Effector CD8-positive, alpha-beta T cell (primary cell): ENCODE results near the gene KCTD2.
"Not testable (repeated sequence)": the region's sequence is repeated elsewhere in the genome, so short reads cannot be mapped to it uniquely, and the experiment has no call there.

Source experiments
- DNase-seq: peaks from one replicate; lab custom pipeline; 2025; lab: John Stamatoyannopoulos, UW

Gene KCTD2

GRCh38 chr17:75051941-75052340 lies 4.9 kb downstream of the KCTD2 start:
- DNase-seq: no peak

DNA sequence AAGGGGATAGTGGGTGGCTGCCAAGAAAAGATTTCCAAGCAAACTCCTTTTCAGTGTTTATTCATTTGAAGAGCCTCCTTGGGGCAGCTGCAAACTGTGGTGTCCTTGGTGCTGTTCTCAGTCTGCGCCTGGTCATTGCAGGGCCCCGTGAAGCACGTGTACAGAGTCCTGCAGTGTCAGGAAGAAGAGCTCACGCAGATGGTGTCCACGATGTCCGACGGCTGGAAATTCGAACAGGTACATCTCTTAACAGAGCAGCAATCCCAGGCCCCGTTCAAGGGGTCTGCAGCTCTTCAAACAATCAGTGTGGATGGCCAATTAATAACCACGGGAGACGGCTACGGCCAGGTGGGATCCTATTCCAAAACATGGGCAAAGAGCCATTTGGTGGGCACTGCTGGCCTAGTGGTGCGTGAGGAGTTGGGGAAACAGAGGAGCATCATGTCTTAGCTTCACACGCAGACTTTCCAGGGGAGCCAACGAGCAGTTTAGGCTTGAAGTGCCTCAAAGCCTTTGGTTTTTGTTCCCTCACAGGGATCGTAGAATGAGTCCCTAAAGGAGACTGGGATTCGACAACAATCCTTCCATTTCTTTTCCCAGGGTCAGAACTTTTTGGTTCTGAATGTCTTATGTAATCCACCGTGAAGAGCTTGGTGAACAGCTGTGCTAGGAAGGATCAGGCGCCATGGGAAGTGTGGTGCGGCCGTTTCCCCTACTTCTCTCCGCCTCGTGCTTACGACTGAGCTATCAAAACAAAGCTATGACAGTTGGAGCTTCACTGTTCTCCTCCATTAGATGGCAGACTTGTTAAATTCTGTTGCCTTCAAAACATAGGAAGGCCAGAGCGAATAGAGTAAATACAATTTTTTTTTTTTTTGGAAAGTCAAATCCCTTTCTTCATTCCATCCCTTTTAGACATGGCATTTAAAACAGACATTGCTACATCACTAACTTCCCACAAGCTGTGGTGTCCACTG lies 12.6 kb downstream of the KCTD2 start:
- DNase-seq: no peak

DNA sequence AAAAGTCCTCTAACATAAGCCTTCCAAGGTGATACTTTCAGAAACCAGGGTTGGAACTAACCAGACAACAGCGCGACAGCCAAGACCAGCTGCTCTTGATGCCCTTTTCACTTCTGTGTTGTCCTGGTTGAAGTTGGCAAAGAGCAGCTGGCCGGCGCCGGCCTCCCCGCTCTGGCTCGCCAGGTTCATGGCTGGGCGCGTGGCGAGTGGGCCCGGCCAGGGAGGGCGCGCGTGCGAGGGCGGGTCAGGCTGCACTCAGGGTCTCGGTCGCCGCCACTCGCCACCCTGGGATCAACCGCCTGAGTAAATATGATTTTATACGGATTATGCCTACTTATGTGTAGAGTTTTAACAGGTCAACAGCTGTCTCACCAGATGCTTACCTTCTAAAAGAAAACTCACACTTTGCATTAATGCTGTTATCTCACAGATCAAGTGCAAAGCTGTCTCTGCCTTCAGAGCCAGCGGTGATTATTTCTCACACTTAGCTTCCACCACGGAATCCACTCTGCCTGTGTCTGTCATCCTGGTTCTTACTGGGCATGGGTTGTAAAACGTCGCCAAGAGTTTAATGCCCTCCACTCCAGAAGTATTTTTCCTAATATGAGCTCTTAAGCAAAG lies 13.5 kb downstream of the KCTD2 start:
- no peak for DNase-seq

DNA sequence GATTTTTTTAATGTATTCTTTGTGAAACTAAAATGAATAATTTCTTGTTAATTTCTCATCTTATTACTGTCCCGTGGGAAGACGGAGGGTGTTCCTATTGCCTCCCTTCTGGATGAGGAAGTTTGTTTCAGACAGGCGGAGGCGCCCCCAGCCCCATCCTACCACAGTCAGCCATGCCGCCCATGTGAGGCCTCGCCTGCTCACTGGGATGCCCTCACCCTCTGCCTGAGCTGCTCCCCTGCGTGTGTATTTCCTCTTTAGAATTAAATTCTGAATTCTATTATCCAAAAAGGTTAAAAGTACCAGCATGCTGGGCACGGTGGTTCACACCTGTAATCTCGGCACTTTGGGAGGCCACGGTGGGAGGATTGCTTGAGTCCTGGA lies 14.0 kb downstream of the KCTD2 start:
- no peak for DNase-seq

DNA sequence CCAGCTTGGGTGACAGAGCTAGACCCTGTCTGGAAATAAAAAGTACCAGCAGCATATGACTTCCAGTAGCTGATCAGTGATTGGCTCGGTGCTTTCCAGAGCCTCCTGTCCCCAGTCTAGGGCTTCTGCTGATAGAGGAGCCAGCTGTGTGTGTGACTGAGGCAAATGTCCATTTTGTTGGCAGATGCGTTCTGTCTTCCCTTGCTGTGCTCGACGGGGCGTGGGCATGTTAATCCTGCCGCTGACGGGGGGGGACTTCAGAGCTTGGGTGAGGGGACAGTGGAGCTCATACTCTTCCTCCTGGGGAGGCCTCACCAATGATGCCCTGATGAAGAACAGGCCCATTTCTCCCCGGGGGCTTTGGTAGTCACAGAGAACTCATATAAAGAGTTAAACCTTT lies 14.6 kb downstream of the KCTD2 start:
- no peak for DNase-seq

DNA sequence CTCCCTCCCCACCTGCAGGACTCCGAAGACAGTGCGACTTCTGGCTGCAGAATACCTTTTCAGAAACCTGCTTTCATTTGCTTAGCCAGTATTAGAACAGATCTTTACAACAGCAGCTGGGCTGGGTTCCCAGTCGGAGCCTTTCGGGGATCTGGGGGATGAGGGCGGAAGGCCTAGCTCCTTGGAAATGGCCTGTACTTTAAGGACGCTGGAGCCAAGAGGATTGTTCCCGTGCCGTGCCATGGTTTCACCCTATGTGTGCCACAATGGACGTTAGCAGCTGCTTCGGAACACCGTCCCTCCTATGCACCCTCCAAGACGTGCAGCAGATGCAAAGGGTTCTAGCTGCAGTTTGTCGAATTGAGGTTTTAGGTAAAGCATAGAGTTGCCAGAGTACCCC lies 16.2 kb downstream of the KCTD2 start:
- DNase-seq: no peak

- no peak for DNase-seq
Measured at GRCh38 chr17:75063626-75064025, 16.6 kb downstream of the KCTD2 start.

DNA sequence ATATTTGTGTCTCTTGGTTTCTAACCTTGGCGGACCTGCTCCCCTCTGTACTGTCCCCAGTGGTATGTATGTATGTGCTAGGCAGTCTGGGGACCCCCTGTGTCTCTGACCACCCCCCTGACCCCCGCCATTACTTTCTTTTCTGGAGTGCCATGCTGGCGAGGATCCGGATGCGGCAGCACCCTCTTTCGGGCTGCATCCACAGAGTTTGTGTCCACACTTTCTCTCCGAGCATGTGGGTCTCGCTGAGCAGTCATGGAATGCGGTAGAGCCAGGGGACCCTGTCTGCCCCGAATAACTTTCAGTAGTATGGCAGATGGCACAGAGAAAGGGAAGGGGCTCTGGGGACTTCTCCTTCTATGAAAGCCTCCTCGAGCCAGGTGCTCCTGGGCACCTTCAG lies 17.0 kb downstream of the KCTD2 start:
- DNase-seq: no peak

GRCh38 chr17:75064460-75064859 lies 17.4 kb downstream of the KCTD2 start:
- no peak for DNase-seq

- no peak for DNase-seq
Measured at GRCh38 chr17:75064867-75065561, 18.0 kb downstream of the KCTD2 start.

- no peak for DNase-seq
Measured at GRCh38 chr17:75065562-75066151, 18.6 kb downstream of the KCTD2 start.

- DNase-seq: no peak
Measured at GRCh38 chr17:75067856-75068255, 20.8 kb downstream of the KCTD2 start.

GRCh38 chr17:75068750-75069149 lies 21.7 kb downstream of the KCTD2 start:
- no peak for DNase-seq

- no peak for DNase-seq
Measured at GRCh38 chr17:75069783-75070182, 22.8 kb downstream of the KCTD2 start.

DNA sequence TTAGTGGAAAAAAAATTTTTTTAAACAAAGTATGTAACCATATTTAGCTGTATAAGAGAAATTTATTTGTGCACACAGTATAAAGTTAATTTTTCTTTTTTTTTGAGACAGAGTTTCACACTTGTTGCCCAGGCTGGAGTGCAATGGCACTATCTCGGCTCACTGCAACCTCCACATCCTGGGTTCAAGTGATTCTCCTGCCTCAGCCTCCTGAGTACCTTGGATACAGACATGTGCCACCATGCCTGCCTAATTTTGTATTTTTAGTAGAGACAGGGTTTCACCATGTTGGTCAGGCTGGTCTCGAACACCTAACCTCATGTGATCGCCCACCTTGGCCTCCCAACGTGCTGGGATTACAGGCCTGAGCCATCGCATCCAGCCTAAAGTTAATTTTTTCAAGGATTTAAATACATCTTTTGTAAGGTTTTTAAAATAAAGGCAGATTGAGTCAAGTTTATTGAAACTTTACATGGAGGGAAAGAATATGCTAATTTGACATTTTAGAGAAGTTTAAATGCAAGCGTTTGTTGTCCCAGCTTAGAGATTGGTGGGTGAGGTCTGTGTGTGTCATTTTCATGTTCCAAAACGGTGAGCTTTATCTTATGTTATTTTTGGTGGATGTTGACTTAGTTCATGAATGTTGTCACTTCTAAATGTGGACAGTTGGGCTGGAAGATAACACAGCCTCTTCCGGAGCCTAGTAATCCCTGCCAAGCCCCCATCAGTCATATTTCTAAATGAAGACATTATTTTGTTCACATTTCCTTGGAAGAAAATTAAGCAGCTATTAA lies 24.6 kb downstream of the KCTD2 start:
- DNase-seq: not testable (repeated sequence)

- DNase-seq: not testable (repeated sequence)
Measured at GRCh38 chr17:75072909-75073308, 25.9 kb downstream of the KCTD2 start.

DNA sequence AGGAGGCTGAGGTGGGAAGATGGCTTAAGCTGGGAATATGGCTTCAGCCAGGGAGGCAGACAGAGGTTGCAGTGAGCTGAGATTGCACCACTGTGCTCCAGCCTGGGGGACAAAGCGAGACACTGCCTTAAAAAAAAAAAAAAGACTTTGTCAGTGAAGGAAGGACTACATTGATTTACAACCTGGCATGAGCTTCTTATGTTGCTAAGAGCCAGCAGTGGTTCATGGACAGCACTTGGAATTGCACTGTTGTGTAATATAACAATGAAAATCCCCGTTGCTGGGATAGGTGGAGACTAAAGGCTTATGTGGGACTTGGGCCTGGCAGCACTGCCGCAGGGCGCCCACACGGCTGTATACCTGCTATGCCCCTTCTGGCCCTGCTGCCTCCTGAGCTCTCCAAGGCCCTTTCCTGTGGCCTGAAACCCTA lies 26.6 kb downstream of the KCTD2 start:
- no peak for DNase-seq

DNA sequence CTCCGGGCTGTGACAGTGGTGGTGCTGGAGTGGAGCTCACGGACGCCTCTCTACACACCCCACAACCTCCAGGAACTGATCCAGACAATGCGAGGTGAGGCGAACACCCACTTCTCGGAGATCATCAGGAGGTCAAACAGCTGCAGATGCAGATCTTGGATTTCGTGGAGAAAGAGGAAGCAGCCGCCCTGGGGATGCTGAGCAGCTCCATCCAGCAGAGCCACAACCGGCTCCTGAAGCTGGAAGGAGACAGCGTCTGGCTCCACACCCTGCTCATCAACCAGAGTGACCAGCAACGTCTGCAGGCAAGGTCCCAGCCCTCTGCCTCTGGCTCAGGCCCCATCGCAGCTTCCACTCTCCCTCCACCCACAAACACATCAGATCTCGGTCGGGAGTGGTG lies 27.5 kb downstream of the KCTD2 start:
- DNase-seq: no peak

DNA sequence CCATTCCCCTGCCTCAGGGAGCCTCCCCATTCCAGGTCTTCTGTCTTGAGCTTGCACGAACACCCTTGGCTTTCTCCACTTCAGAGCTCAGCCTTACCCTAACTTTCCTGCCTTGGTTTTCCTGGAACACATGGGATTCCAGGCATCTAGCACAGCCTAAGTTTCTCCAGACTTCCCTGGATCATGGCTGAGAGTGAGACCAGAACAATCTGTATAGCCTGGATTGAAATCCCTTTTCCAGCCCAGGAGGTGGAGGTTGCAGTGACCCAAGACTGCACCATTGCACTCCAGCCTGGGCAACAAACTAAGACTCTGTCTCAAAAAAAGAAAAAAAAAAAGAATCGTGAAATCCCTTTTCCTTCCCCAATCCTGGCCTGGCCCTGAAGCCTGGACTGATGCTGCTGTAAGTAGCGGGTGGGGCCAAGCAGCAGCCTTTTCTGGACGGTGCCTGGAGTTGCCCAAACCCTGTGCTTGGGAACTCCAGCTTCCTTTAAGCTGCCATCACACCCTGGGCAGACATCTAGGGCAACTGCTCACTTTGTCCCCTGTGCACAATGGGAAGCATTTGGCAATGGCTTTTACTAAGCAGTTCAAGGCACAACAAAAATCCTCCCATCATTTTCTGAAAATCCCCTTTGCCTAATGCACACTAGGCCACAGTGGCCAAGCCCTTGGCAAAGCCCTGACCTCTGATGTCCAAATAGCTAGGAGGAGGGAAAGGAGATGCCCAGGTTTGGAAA lies 28.7 kb downstream of the KCTD2 start:
- no peak for DNase-seq

- DNase-seq: no peak
Measured at GRCh38 chr17:75077072-75077495, 30.1 kb downstream of the KCTD2 start.
